HG03378 (cell line): ENCODE data around the gene ZNF774.
A peak's percentile ranks its signal among the peaks of the same experiment; 100 is the strongest.
"Not testable (repeated sequence)": the region's sequence is repeated elsewhere in the genome, so short reads cannot be mapped to it uniquely, and the experiment has no call there.

Experiments
- ATAC-seq: cut with Tn5 transposase; IDR thresholded peaks from one replicate; pipeline ENCODE4 v1.9.1; 2021; ENCODE audit warnings: mild to moderate bottlenecking, moderate library complexity; ENCODE audit not compliant: unreplicated experiment

ZNF774 gene

DNA sequence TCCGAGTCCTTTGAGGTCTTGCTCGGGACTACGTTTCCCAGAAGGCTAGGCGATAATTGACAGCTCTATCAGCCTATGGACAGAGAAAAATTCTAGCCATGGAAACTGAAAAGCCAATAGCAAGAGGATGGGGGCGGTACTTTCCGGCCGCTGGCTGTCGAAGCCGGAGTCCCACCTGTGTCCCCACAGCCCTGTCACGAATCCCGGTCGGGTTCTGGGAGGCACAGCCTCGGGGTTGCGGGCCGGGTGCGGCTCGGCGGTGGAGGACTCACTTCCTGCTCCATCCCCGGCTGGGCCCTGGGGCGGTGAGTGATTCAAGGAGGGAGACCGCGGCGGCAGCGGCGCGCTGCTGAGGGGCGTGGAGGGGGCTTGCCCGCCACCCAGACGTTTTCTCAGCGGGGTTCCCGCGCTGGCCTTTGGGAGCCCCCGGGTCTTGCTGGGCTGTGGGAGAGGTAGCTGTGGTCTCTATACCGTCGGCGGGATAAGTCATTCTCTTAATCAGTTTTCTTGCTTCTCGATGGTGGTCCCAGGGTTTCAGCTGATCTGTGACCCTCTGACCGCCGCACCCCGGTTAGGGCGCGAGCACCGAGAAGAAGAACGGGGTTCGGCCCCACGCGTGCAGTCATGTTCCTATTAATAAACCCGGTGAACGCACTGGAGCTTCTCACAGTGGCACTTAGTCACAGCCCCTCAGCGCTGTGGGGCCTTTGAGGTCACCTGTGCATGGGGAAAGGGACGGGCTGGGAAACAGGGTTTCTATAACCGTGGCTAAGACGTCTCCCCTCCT is at the start of gene ZNF774:
ZNF774 (plus strand) TSS at position 178 of the 787 bp plus-strand sequence. CDS start 2,377 bp downstream, outside the sequence.
- ATAC-seq = peak; percentile 96

DNA sequence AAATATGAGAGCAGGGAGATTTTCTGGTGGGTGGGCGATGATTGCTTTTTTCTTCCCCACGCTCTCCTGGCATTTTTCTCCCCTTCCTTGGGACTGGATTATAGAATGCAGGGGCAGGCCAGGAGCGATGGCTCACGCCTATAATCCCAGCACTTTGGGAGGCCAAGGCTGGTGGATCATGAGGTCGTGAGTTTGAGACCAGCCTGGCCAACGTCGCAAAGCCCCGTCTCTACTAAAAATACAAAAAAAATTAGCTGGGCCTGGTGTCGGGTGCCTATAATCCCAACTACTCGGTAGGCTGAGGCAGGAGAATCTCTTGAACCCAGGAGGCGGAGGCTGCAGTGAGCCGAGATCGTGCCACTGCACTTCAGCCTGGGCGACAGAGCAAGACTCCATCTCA is 46.7 kb upstream of the ZNF774 start:
- ATAC-seq = not testable (repeated sequence)

DNA sequence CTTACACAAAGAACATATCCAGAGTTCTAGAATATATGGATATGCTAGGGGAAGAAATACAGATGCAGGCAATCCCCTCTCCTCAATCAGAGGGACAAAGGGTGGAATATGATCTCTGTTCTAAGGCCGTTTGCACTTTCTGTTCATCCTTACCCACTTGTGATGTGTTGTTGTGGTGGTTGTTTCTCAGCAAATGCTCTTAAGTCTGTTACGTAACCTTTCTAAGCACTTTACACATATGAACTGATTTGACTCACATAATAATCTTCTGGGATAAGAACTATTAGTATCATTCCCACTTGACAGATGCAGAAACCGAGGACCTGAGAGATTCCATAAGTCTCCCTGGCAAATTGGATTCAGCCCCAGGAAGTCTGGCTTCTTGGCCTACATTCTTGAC is 46.2 kb upstream of the ZNF774 start:
- no peak for ATAC-seq

DNA sequence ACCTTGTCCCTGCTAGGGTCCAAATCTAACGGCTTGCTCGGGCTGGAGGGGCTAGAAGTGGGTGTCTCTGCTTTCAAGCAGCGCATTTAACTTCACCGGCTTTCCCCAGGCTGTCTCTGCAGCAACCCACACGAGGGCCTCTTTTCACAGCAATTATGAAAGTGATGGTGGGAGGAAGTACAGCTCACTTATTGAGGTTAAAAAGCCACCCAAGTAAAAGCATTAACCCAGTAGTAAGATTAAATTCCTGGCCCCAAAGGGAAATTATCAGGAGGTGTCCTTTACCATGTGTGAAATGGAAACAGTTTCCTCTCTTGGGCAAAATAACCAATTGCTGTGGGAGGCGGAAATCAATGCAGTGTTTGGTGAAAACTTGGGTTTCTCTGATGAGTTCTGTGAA is 45.5 kb upstream of the ZNF774 start:
- no peak for ATAC-seq

DNA sequence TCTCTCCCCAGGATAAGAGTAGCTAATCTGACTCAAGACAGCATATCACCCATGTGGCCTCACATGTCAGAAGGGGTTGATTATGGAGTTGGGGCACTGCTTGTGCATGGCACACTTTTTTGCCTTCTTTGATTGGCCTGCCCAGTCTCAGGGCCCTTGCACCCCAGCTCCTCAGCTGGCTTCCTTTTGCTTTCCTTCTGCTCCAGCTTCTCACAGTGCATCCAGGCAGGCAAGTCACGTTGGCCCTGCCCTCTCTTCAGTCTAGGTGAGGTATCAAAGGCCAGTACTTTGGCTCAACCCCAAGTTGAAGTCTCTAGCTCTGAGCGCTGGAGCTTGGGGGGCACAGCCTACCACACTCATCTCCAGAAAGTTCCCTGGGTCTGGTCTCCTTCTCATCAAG is 44.4 kb upstream of the ZNF774 start:
- no peak for ATAC-seq

DNA sequence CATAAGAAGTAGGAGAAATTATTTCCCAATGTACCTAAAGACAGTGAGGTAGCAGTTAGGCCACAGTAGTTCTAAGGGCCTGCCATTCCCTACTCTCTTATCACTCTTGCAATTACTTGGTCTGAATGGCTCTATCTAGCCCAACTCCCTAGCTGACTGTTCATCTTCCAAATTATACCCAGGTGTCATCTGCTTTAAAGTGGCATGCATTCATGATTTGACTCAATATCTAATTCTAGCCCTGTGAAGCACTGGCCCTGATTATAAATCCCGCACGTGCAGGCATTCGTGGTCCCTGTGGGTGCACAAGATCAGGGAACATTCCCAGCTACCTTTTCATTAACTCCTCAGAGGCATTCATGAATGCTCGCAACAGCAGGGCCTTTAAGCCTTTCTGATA is 43.1 kb upstream of the ZNF774 start:
- ATAC-seq = no peak

DNA sequence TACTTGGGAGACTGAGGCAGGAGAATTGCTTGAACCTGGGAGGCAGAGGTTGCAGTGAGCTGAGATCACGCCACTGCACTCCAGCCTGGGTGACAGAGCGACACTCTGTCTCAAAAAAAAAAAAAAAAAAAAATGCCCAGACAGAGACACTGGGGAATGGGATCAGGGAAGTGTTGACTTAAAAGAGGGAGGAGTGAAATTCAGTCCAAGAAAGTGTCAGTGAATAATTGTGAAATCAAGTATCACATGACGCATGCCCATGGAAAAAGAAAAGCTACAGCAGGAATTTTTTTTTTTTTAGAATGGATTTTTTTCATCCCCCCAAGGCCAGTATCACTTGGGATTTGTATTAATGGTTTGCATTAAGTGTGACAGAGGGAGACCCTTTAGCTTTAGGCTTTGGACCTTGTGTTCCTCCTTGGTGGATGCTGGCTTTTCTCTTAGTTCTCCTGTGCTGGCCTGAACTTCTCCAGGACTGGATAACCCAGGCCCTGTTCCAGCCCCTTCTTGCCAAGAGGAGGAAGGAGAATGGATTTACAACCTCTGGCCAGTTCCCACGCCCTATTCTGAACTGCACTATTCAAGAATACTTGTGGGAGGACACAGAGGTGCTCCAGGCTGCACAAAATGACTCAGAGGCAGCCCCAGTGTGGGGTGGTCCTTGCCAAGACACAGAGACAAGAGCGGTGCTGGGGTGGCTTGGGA is 36.7 kb upstream of the ZNF774 start:
- no peak for ATAC-seq

DNA sequence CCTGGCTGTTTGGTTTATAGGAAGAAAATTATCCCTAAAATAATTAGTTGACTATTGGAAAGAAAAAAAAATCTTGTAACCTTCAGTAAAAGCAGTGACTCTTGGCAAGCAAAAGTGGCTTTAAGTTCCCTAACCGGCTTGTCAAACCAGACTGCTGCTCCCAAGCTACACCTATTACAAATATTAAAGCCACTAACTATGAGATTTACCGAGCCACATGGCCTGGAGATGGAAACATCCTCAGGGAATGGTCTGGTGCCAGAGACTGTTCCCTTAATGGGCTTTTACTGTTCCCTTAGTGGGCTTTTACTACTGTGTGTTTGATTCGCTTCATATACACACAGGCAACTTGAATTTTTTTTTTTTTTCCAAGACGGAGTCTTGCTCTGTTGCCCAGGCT is 35.9 kb upstream of the ZNF774 start:
- ATAC-seq = no peak

DNA sequence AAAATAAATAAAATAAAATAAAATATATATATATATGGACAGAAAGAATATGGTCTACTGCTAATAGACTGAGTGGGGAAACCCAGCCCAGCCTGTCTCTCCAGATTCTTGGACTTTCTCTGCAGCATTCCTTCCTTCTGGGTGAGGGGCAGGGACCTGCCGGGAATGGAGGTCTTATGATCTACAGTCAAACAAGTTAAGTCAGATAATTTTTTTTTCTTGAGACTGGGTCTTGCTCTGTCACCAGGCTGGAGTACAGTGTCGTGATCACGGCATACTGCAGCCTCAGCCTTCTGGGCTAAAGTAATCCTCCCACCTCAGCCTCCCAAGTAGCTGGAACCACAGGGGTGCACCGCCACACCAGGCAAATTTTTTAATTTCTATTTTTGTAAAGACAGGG is 33.5 kb upstream of the ZNF774 start:
- ATAC-seq = no peak

DNA sequence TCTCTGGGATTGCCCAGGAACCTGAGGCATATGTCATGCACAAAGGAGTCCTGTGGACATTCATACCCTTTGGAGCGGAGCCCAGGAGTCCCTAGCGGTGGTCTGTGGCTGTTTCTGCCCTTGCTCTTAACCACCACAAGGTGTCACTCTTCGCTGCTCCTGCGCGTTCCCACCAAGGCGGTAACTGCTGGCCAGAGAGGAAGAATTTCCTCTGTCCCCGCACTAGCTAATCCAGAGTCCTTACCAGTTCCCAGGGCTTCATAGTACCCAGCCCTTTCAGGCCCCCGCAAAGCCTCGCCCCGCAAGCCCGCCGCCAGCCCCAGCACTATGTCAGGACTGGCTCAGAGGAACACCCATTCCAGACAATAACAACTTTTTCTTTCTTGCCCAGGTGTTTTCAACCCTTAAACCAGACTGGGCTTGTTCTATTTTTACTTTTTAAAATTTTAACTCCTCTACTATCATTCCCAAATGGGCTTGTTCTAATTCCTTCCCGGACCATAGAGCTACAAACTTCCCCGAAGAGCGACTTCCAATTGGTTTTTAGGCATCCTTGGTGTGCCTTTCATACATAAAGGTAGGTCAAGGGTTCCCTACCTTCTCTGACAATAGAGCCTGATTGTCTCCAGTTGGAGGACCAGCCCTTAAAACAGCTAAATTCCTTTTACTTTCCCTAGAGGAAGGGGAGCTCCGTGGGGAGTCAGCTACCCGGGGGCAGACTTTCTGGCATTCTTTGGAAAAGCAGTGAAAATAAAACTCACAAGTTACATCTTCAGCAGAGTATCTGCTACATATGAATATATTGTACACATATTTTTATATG is 31.8 kb upstream of the ZNF774 start:
- ATAC-seq = peak; percentile 75

DNA sequence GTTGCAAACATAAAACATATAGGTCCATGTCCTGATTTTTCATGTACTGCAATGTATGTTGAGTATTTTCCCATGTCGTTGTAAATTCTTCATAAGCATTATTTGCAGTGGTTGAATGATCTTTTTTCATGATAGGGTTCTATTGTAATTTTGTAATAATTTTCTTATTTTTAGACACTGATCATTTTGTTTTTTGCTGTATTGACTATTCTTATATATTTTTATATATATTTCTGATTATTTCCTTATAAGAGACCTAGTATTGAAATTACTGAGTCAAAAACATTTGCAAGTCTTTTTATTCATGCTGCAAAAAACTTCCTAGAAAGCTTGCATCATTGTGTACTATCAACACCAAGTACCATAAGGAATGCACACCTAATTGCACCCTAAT is 31.2 kb upstream of the ZNF774 start:
- ATAC-seq = no peak

DNA sequence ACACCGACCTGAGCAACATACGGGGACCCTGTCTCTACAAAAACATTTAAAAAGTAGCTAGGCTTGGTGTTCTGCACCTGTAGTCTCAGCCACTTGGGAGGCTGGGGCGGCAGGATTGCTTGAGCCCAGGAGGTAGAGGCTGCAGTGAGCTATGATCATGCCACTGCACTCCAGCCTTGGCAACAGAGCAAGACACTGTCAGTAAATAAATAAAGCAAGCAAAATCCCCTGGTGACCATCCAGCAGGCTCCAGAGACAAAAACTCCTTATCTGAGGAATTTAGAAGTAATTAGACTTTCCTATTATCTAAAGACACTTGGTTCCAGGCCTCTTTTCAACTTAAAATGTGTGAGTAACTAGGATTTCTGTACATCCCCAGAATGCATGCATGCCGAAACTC is 29.5 kb upstream of the ZNF774 start:
- ATAC-seq = no peak

DNA sequence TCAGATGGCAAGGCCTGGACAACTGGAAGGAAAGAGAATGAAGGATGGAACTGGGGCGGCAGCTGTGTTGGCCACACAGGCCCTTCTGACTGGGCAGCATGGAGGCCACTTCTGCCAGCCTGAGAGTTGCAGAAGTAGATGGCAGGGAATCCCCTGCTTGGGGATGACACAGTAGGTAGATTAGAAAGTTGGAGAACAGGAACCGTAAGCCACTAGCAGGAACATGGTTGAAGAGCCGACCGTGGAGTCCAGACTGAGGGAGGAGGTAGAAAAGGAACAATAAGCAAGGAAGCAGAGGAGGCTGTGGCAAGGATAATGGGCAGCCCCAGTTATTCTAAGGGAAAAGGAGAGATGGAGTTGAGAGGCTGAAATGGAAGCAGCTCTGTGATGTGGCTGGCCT is 26.4 kb upstream of the ZNF774 start:
- ATAC-seq = no peak

DNA sequence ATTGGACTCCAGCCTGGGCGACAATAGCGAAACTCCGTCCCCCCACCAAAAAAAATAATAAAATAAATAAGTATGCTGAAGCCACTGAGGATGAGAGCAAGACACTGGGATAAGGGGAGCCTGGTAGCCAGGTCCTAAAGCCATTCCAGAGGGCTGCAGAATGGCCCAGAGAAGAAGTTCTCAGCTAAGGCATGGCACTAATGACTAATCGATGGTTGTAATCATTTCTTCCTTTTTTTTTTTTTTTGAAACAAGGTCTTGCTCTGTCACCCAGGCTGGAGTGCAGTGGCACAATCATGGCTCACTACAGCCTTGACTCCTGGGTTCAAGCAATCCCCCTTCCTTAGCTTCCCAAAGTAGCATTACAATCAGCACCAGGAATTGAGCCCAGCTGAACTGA is 25.6 kb upstream of the ZNF774 start:
- no peak for ATAC-seq

DNA sequence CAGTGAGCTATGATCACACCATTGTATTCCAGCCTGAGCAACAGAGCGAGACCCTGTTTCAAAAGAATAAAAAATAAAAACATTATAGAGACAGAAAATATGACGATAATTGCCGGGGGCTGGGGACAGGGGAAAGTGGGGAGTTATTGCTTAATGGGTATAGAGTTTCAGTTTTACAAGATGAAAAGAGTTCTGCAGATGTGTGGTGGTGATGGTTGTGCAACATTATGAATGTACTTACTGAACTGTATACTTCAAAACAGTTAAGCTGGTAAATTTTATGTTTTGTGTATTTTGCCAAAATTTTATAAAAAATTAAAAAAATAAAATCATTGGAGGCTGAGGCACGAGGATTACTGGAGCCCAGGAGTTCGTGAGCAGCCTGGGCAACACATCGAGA is 24.8 kb upstream of the ZNF774 start:
- ATAC-seq = no peak

DNA sequence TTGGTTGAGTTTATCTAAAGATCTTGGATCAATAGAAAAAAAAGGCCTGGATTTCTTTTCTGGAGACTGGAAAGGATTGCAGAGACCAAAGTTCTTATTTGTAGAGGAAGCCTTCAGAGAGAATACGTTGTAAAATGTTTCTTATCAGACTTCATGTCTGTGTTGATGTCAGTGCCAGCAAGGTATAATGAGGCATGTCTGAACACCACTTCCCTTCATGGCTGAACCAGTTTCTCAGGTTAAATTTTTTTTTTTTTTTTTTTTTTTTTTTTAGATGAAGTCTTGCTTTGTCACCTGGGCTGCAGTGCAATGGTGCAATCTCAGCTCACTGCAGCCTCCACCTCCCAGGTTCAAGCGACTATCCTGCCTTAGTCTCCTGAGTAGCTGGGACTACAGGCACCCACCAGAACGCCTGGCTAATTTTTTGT is 17.8 kb upstream of the ZNF774 start:
- no peak for ATAC-seq

DNA sequence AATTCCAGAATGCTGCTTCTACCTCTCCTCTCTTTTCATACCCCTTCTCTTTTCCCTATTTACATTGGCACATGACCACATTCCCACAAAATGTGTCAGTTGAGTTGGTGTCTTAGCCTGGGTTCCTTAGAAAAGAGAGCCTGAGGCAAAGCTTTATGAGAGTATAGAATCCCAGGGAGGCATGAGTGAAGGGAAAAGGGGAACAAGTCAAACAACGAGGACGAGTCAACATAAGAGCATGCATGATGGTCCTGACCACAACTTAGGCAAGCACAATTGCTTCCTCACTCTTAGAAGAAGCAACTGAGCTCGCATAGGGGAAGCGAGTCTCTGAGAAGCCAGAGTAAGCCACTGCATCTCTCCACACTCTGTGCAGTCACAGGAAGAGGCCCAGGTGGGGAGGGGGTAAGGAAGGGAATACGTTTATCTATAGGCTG is 15.4 kb upstream of the ZNF774 start:
- no peak for ATAC-seq

DNA sequence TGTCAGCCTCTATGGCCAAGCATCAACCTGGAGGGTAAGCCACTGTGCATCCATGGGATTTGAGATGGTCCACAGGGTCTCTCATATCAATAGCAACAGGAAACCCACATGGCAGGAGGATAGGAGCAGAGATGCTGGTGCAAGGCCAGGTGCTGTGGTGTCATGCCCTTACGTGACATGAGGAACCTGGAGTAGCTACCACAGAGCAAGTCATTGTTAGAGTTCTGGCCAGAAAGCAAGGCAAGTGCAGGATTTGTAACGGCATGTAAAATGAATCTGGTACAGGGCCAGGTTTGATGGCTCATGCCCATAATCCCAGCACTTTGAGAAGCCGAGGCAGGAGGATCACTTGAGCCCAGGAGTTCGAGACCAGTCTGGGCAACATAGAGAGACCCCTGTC is 14.8 kb upstream of the ZNF774 start:
- no peak for ATAC-seq

DNA sequence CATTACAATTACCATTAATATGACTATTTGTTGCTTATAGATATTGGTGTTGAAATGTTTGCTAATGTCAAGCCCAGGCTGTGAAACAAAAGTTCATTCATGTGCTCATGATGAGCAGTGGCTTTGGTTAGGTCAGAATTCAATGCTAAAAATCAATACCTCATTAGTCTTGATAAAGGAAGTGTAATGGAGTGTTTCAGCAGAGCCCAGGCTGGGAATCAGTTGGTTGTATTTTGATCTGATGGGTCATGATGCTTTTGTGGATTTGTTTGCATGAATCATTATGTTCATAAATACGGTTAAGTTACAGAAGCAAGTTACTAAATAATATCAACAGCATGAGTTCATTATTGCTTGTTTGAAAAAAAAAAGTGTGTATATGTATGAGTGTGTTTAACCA is 13.6 kb upstream of the ZNF774 start:
- ATAC-seq = no peak

DNA sequence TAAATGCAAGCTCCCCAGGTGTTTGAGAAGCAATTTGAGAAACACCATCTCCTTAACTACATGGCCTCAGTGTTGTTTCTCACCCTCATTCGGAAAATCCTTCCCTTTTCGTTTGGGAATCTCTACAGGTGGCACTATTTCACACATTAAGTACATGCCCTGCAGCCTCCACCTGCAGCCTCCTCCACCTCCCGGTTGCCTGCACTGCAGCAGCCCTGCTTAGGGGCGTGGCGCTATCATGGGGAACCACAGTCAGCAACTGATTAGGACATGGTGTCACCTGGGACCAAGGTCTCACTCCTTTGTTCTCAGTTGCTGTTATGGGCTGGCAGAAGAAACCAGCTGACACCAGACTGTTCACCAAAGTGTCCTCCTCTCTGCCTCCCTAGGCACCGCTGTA is 11.7 kb upstream of the ZNF774 start:
- no peak for ATAC-seq

DNA sequence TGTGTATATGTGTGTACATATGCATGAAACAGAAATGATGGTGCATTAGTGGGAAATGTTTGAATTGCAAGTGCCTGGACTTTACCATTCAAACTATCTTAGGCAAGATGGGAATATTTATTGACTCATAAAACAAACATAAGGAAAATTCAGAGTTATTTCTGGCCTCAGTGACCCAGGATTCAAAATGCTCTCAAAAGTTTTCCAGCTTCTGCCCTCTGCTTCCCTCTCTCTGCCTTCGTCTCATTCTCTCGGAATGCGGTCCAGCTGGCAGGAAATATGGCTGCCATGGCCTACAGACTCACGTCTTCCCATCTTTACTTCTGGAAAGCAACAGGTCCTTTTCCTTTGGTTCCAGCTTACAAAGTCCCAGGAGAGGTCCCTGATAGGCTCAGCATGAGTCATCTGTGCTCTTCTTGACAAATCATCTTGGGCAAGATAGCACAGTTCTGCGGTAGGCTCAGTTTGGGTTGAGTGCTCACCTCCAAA is 8.7 kb upstream of the ZNF774 start:
- ATAC-seq = no peak
